Measurements from ENCODE around the gene CHST8. TPM values are rescaled to one million over a fixed set of nuclear protein-coding genes. Genes with fewer than 3 reads are reported as not detected.

Gene CHST8
- total and polyA plus RNA-seq, 2 experiments from 2014 or later = 9.3 to 38.2 TPM

DNA sequence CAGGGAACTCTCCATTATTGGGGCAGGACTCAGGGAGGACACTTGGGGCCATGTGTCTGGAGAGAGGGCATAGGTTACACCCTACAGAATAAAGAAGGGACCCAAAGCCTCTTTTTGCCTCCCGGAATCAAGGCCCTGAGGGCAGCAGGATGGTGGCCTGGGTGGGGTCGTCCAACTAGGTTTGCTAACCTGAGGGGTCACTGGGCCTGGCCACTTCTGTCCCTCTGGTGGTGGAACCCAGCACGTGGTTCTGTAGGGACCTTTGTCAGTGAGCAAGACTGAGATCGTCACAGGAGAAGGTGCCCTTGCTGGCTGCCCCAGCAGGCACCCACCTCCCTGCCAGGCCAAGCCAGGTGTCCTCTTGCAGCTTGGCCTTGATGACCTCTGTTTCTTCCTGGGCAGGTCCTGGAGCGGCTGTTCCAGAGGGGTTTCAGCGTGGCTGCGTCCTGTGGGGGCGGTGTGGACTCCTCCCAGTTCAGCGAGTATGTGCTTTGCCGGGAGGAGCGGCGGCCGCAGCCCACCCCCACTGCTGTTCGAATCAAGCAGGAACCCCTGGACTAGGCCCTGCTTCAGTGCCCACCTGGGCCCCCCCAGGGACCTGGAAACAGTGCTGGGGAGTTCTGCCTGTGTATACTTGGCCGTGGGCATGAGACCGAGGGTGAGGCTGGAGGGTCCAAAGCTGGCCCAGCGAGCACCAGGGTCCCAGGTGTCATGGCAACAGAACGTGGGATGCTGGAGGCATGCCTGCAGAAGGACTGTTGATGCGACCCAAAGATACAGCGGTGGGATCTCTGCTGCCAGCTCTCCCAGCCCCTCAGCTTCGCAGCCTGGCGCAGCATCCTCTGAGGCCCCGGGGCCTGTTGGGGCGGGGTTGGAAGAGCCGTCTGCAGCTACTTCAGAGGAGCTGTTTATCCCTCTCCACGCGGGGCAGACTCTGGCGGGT lies 190.9 kb downstream of the CHST8 start:
- DNase-seq (ENCODE audit: low spot score) (no peak), ATAC-seq (no peak)
- TF ChIP-seq, protein P1, sequence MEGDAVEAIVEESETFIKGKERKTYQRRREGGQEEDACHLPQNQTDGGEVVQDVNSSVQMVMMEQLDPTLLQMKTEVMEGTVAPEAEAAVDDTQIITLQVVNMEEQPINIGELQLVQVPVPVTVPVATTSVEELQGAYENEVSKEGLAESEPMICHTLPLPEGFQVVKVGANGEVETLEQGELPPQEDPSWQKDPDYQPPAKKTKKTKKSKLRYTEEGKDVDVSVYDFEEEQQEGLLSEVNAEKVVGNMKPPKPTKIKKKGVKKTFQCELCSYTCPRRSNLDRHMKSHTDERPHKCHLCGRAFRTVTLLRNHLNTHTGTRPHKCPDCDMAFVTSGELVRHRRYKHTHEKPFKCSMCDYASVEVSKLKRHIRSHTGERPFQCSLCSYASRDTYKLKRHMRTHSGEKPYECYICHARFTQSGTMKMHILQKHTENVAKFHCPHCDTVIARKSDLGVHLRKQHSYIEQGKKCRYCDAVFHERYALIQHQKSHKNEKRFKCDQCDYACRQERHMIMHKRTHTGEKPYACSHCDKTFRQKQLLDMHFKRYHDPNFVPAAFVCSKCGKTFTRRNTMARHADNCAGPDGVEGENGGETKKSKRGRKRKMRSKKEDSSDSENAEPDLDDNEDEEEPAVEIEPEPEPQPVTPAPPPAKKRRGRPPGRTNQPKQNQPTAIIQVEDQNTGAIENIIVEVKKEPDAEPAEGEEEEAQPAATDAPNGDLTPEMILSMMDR (conservative IDR thresholded peaks at IDR 0.05; ENCODE audit: low read depth in 2 of 2) = 0 out of 4 replicates have a peak, but pooled peaks of 1 of the 2 experiments have one; percentile 11
- no peak for TF ChIP-seq EZH2 (IDR thresholded peaks at IDR 0.05; ENCODE audit: low read depth, unreplicated experiment)
- Histone ChIP-seq H3K4me3 (no peak overlapping the region), H3K4me2 (no peak overlapping the region), H3K9me2 (ENCODE audit: insufficient read depth) (no peaks in the 10 kb centered on the region), H2AFZ (no peak overlapping the region), H3K36me3 (ENCODE audit: insufficient read depth) (no peaks in the 10 kb centered on the region; the same call in 1 of the 2 replicates), H3K27me3 (ENCODE audit: insufficient read depth) (no peaks in the 10 kb centered on the region), H3F3A (replicated peaks; ENCODE audit: low read depth) (no peaks in the 10 kb centered on the region), H3K27ac (ENCODE audit: low read depth) (no peak overlapping the region), H3K79me2 (replicated peaks; ENCODE audit: insufficient read depth) (no peaks in the 10 kb centered on the region), H4K20me1 (replicated peaks; ENCODE audit: insufficient read depth) (no peaks in the 10 kb centered on the region; the same call in 1 of the 2 replicates), H3K4me1 (ENCODE audit: insufficient read depth) (no peaks in the 10 kb centered on the region)
- no peaks in the 10 kb centered on the region for H3K9me3 Mint-ChIP-seq
- H3K4me1 Mint-ChIP-seq = peaks cover 3% of the 10 kb centered on the region; the same call in 2 of the 3 replicates
- peaks cover 44% of the 10 kb centered on the region; the same call in 2 of the 3 replicates for H3K36me3 Mint-ChIP-seq (ENCODE audit: low read depth)
- peaks cover 4% of the 10 kb centered on the region for H3K27me3 Mint-ChIP-seq (ENCODE audit: insufficient read depth, low read depth, poor library complexity)
- H3K4me3 Mint-ChIP-seq = no peak overlapping the region
- H3K27ac Mint-ChIP-seq = no peak overlapping the region

DNA sequence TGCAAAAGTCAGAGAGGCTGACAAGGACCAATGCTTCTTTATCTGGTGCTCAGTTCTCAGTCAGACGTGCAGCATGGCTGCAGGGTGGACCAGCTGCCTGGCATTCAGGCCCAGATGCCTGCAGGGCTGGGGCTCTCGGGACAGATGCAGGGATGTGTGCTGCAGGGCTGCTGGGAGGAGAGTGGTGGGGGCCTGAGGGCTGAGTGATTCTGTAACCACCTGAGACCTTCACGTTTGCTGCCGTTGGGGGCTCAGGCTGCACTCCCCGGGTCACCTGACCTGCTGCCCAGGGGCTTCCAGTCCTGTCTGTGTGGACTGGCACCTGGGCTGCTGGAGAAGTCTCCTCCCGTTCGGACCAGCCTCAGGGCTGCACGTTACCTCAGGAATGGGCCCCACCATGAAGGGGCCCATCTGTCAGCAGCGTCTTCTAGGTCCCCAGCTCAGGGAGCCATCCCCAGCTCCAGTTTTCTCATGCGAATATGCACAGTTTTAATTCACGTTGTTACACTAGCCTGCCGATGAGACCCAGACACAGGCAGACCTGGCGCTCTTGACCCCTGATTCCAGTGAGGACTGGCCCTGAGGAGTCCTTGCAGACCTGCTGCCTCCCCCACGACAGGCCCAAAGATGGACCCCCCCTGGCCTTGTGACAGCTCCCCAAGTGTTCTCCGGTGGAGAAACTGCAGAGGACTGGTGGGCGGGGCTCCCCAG lies 191.8 kb downstream of the CHST8 start:
- Mint-ChIP-seq H3K36me3 (ENCODE audit: low read depth) (peaks cover 35% of the 10 kb centered on the region; the same call in 2 of the 3 replicates), H3K4me1 (peaks cover 3% of the 10 kb centered on the region), H3K27me3 (ENCODE audit: insufficient read depth, low read depth, poor library complexity) (peaks cover 4% of the 10 kb centered on the region), H3K4me3 (no peak overlapping the region), H3K27ac (no peak overlapping the region), H3K9me3 (no peaks in the 10 kb centered on the region)
- no peak for ATAC-seq
- Histone ChIP-seq H3K79me2 (replicated peaks; ENCODE audit: insufficient read depth) (no peaks in the 10 kb centered on the region), H3K4me3 (no peak overlapping the region), H3K4me2 (no peak overlapping the region), H3K27ac (ENCODE audit: low read depth) (no peak overlapping the region), H3F3A (replicated peaks; ENCODE audit: low read depth) (no peaks in the 10 kb centered on the region), H2AFZ (no peak overlapping the region), H3K36me3 (ENCODE audit: insufficient read depth) (no peaks in the 10 kb centered on the region; the same call in 1 of the 2 replicates), H3K4me1 (ENCODE audit: insufficient read depth) (no peaks in the 10 kb centered on the region), H4K20me1 (replicated peaks; ENCODE audit: insufficient read depth) (no peaks in the 10 kb centered on the region; the same call in 1 of the 2 replicates), H3K9me2 (ENCODE audit: insufficient read depth) (no peaks in the 10 kb centered on the region), H3K27me3 (ENCODE audit: insufficient read depth) (no peaks in the 10 kb centered on the region)
- DNase-seq (ENCODE audit: low spot score) = no peak
- TF ChIP-seq, protein P2, sequence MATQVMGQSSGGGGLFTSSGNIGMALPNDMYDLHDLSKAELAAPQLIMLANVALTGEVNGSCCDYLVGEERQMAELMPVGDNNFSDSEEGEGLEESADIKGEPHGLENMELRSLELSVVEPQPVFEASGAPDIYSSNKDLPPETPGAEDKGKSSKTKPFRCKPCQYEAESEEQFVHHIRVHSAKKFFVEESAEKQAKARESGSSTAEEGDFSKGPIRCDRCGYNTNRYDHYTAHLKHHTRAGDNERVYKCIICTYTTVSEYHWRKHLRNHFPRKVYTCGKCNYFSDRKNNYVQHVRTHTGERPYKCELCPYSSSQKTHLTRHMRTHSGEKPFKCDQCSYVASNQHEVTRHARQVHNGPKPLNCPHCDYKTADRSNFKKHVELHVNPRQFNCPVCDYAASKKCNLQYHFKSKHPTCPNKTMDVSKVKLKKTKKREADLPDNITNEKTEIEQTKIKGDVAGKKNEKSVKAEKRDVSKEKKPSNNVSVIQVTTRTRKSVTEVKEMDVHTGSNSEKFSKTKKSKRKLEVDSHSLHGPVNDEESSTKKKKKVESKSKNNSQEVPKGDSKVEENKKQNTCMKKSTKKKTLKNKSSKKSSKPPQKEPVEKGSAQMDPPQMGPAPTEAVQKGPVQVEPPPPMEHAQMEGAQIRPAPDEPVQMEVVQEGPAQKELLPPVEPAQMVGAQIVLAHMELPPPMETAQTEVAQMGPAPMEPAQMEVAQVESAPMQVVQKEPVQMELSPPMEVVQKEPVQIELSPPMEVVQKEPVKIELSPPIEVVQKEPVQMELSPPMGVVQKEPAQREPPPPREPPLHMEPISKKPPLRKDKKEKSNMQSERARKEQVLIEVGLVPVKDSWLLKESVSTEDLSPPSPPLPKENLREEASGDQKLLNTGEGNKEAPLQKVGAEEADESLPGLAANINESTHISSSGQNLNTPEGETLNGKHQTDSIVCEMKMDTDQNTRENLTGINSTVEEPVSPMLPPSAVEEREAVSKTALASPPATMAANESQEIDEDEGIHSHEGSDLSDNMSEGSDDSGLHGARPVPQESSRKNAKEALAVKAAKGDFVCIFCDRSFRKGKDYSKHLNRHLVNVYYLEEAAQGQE (IDR thresholded peaks at IDR 0.05; ENCODE audit: unreplicated experiment) = no peak
- TF ChIP-seq NANOG (IDR thresholded peaks at IDR 0.05; ENCODE audit: borderline replicate concordance) (no peak), EZH2phosphoT487 (IDR thresholded peaks at IDR 0.05; ENCODE audit: unreplicated experiment) (no peak), ZNF114 (CRISPR knock-in tag; IDR thresholded peaks at IDR 0.05) (no peak)

Measured in GM23338 (cell line).